Subcutaneous abdominal adipose tissue (tissue), 5 donors: ENCODE results near the gene MYO1E.

ENCODE experiments used
- H3K27ac ChIP-seq: one replicate; pipeline ENCODE4 v1.7.0; 2013; ENCODE audit warnings: low read depth, mild to moderate bottlenecking, inconsistent platforms, low read length, moderate library complexity
- H3K27me3 ChIP-seq, 5 donors: one replicate each; pipeline ENCODE4 v1.7.0; 2013; ENCODE audit warnings: low read length in 5 of 5, inconsistent platforms in 1 of 5; ENCODE audit not compliant: control insufficient read depth in 5 of 5, insufficient read depth in 4 of 5
- H3K36me3 ChIP-seq, 5 donors: one replicate each; pipeline ENCODE4 v1.7.0; 2013; ENCODE audit warnings: low read length in 5 of 5; ENCODE audit not compliant: control insufficient read depth in 5 of 5, insufficient read depth in 5 of 5
- H3K4me1 ChIP-seq, 5 donors: one replicate each; pipeline ENCODE4 v1.7.0; 2013; ENCODE audit warnings: low read length in 5 of 5, mild to moderate bottlenecking in 3 of 5, moderate library complexity in 1 of 5; ENCODE audit not compliant: control insufficient read depth in 5 of 5, insufficient read depth in 5 of 5
- H3K4me3 ChIP-seq, 5 donors: one replicate each; pipeline ENCODE4 v1.7.0; 2013; ENCODE audit warnings: low read length in 5 of 5, low read depth in 1 of 5
- H3K9ac ChIP-seq, 5 donors: one replicate each; pipeline ENCODE4 v1.7.0; 2013; ENCODE audit warnings: low read length in 5 of 5, mild to moderate bottlenecking in 4 of 5, moderate library complexity in 3 of 5
- H3K9me3 ChIP-seq, 5 donors: one replicate each; pipeline ENCODE4 v1.7.0; 2013; ENCODE audit warnings: low read length in 5 of 5; ENCODE audit not compliant: control insufficient read depth in 5 of 5
- donor health status: healthy.
- donor health status: healthy.
- donor health status: healthy.
- donor health status: healthy.
- donor health status: healthy.

MYO1E gene

GRCh38 chr15:59247364-59247763 lies 125.3 kb downstream of the MYO1E start:
- H3K9ac ChIP-seq = no peak overlapping the region
- peaks cover 0 to 5% (median 0%) of the 10 kb centered on the region in 5 donors for H3K36me3 ChIP-seq
- peaks cover 0 to 12% (median 3%) of the 10 kb centered on the region in 5 donors for H3K4me1 ChIP-seq
- no peak overlapping the region for H3K27ac ChIP-seq
- H3K9me3 ChIP-seq = no peaks in the 10 kb centered on the region
- no peaks in the 10 kb centered on the region for H3K27me3 ChIP-seq
- no peak overlapping the region for H3K4me3 ChIP-seq

GRCh38 chr15:59245559-59245958 lies 127.1 kb downstream of the MYO1E start:
- no peak overlapping the region for H3K27ac ChIP-seq
- peaks cover 0 to 5% (median 0%) of the 10 kb centered on the region in 5 donors for H3K36me3 ChIP-seq
- H3K4me3 ChIP-seq = no peak overlapping the region
- H3K27me3 ChIP-seq = no peaks in the 10 kb centered on the region
- H3K9me3 ChIP-seq = no peaks in the 10 kb centered on the region
- H3K9ac ChIP-seq = no peak overlapping the region
- H3K4me1 ChIP-seq = peaks cover 0 to 16% (median 4%) of the 10 kb centered on the region in 5 donors

DNA sequence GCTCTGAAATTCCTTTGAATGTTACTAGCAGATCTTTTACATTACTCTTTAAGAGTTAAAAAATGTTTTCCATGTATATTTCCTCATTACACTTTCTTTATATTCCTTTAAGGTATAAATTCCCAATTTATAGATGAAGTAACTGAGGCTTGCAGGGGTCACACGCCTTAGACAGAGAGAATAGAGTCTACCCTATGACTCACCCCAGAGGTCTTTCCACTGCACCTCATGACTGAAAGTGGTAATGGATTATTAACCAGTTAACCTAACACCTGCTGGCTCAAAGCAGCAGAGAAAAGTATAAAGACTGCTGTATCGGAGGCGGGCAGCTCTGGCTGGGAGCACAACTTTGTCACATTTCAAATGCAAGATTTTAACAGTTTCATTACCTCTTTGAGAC lies 128.3 kb downstream of the MYO1E start:
- Histone ChIP-seq H3K9ac (no peak overlapping the region), H3K27ac (no peak overlapping the region)

DNA sequence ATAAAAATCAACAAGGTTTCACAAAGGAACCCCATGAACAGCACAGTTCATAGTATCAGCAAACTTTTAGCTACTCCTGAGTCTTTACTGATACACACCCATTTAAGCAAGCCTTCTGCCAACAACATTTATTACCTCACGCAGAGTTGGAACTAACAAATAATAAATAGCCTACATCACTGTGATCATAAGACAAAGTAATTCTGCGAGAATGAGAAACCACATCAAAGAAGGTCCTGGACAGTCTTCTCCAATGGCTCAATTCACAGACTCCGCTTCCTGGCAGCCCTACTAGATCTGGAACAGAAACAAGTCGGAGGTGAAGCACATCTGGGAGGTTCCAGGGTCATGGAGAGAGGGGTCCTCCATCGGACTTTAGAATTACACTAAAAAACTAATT lies 129.0 kb downstream of the MYO1E start:
- no peaks in the 10 kb centered on the region for H3K9me3 ChIP-seq
- H3K27ac ChIP-seq = no peak overlapping the region
- H3K36me3 ChIP-seq = no peaks in the 10 kb centered on the region
- peaks cover 0 to 20% (median 6%) of the 10 kb centered on the region in 5 donors for H3K4me1 ChIP-seq
- no peak overlapping the region for H3K9ac ChIP-seq
- H3K27me3 ChIP-seq = no peaks in the 10 kb centered on the region
- H3K4me3 ChIP-seq = no peak overlapping the region

More for the DNA sequence above, 128.3 kb downstream of the MYO1E start:
- Histone ChIP-seq H3K36me3 (no peaks in the 10 kb centered on the region), H3K9me3 (no peaks in the 10 kb centered on the region), H3K27me3 (no peaks in the 10 kb centered on the region), H3K4me1 (peaks cover 0 to 21% (median 6%) of the 10 kb centered on the region in 5 donors), H3K4me3 (no peak overlapping the region)

GRCh38 chr15:59242649-59243048 lies 130.0 kb downstream of the MYO1E start:
- no peaks in the 10 kb centered on the region for H3K27me3 ChIP-seq
- no peak overlapping the region for H3K27ac ChIP-seq
- H3K9me3 ChIP-seq = no peaks in the 10 kb centered on the region
- peaks cover 0 to 20% (median 6%) of the 10 kb centered on the region in 5 donors for H3K4me1 ChIP-seq
- H3K36me3 ChIP-seq = no peaks in the 10 kb centered on the region
- H3K4me3 ChIP-seq = no peak overlapping the region
- no peak overlapping the region for H3K9ac ChIP-seq

- Histone ChIP-seq H3K9me3 (no peaks in the 10 kb centered on the region), H3K4me3 (no peak overlapping the region), H3K9ac (no peak overlapping the region), H3K36me3 (no peaks in the 10 kb centered on the region), H3K27me3 (no peaks in the 10 kb centered on the region), H3K27ac (no peak overlapping the region), H3K4me1 (peaks cover 0 to 25% (median 6%) of the 10 kb centered on the region in 5 donors)
Measured at GRCh38 chr15:59240036-59240435, 132.6 kb downstream of the MYO1E start.

- Histone ChIP-seq H3K4me1 (peaks cover 0 to 26% (median 3%) of the 10 kb centered on the region in 5 donors), H3K9ac (no peak overlapping the region), H3K27ac (peak overlapping the region; percentile 2), H3K4me3 (no peak overlapping the region), H3K27me3 (no peaks in the 10 kb centered on the region), H3K9me3 (no peaks in the 10 kb centered on the region), H3K36me3 (no peaks in the 10 kb centered on the region)
Measured at GRCh38 chr15:59237924-59238331, 134.7 kb downstream of the MYO1E start.

GRCh38 chr15:59237119-59237855 lies 135.4 kb downstream of the MYO1E start:
- Histone ChIP-seq H3K9ac (no peak overlapping the region), H3K4me1 (peaks cover 3 to 32% (median 5%) of the 10 kb centered on the region in 5 donors), H3K4me3 (no peak overlapping the region), H3K9me3 (no peaks in the 10 kb centered on the region), H3K27me3 (no peaks in the 10 kb centered on the region), H3K36me3 (no peaks in the 10 kb centered on the region), H3K27ac (peak overlapping the region; percentile 18)

- Histone ChIP-seq H3K4me1 (peaks cover 3 to 40% (median 13%) of the 10 kb centered on the region in 5 donors), H3K9me3 (no peaks in the 10 kb centered on the region), H3K36me3 (peaks cover 0 to 3% (median 0%) of the 10 kb centered on the region in 5 donors), H3K27me3 (no peaks in the 10 kb centered on the region), H3K27ac (peak overlapping the region; percentile 18), H3K4me3 (no peak overlapping the region), H3K9ac (no peak overlapping the region)
Measured at GRCh38 chr15:59236394-59236793, 136.3 kb downstream of the MYO1E start.

GRCh38 chr15:59232476-59232875 lies 140.2 kb downstream of the MYO1E start:
- Histone ChIP-seq H3K36me3 (peaks cover 0 to 3% (median 3%) of the 10 kb centered on the region in 5 donors), H3K4me3 (no peak overlapping the region), H3K27ac (no peak overlapping the region)

More at GRCh38 chr15:59232476-59232875, 140.2 kb downstream of the MYO1E start:
- no peaks in the 10 kb centered on the region for H3K9me3 ChIP-seq
- H3K27me3 ChIP-seq = no peaks in the 10 kb centered on the region
- H3K9ac ChIP-seq = no peak overlapping the region
- peaks cover 0 to 24% (median 19%) of the 10 kb centered on the region in 5 donors for H3K4me1 ChIP-seq
